HepG2 (cell line): ENCODE measurements around the gene VPS25. TPM values are rescaled to one million over a fixed set of nuclear protein-coding genes. Genes with fewer than 3 reads are reported as not detected.

Experiments
- DBP ChIP-seq: sonication (generic); formaldehyde crosslinking; IDR thresholded peaks from 2 replicates; pipeline ENCODE4 v1.4.0; 2020; ENCODE audit warnings: missing genetic modification reagents; ENCODE audit errors: not compliant biosample characterization
- FOXC1 ChIP-seq: sonication (generic); formaldehyde crosslinking; IDR thresholded peaks from 2 replicates; pipeline ENCODE4 v1.8.0; 2022; ENCODE audit warnings: mild to moderate bottlenecking, missing genetic modification reagents, borderline replicate concordance
- GABPB1 ChIP-seq: IDR thresholded peaks from 2 replicates; pipeline ENCODE4 v1.6.1; 2016; ENCODE audit warnings: mild to moderate bottlenecking, missing genetic modification reagents, moderate library complexity, missing compliant biosample characterization
- HMG20B ChIP-seq: conservative IDR thresholded peaks from 2 replicates; pipeline ENCODE4 v1.6.1; 2016; ENCODE audit warnings: missing genetic modification reagents, missing compliant biosample characterization
- HNRNPLL ChIP-seq: fragments of 200-400 bp; formaldehyde crosslinking; IDR thresholded peaks from 2 replicates; pipeline ENCODE4 v1.6.1; 2017; ENCODE audit warnings: mild to moderate bottlenecking, low read depth, low read length; ENCODE audit not compliant: poor library complexity, severe bottlenecking
- IRF9 ChIP-seq: sonication (generic); formaldehyde crosslinking; IDR thresholded peaks from 2 replicates; pipeline ENCODE4 v1.8.0; 2022; ENCODE audit warnings: missing genetic modification reagents, mild to moderate bottlenecking, borderline replicate concordance
- KDM5B ChIP-seq: sonication (generic); formaldehyde crosslinking; IDR thresholded peaks from 2 replicates; pipeline ENCODE4 v1.4.0; 2020; ENCODE audit warnings: missing genetic modification reagents, mild to moderate bottlenecking, borderline replicate concordance
- KMT2A ChIP-seq: sonication (generic); formaldehyde crosslinking; IDR thresholded peaks from 2 replicates; pipeline ENCODE4 v1.4.0; 2020; ENCODE audit warnings: missing genetic modification reagents
- MED8 ChIP-seq: sonication (generic); formaldehyde crosslinking; IDR thresholded peaks from 2 replicates; pipeline ENCODE4 v1.8.1; 2023; ENCODE audit warnings: mild to moderate bottlenecking, missing genetic modification reagents; ENCODE audit not compliant: insufficient replicate concordance
- MNT ChIP-seq: fragments of 450-650 bp; IDR thresholded peaks from 2 replicates; pipeline ENCODE4 v1.6.1; 2016
- PRMT3 ChIP-seq: sonication (generic); formaldehyde crosslinking; IDR thresholded peaks from 2 replicates; pipeline ENCODE4 v1.8.1; 2022; ENCODE audit warnings: low read depth, mild to moderate bottlenecking, moderate library complexity, missing genetic modification reagents, borderline replicate concordance
- SMAD9 ChIP-seq: sonication (generic); formaldehyde crosslinking; IDR thresholded peaks from 2 replicates; pipeline ENCODE4 v1.5.1; 2020; ENCODE audit warnings: mild to moderate bottlenecking, missing genetic modification reagents
- SOX5 ChIP-seq: IDR thresholded peaks from 2 replicates; pipeline ENCODE4 v1.6.1; 2016; ENCODE audit warnings: borderline replicate concordance
- SP140L ChIP-seq: sonication (generic); formaldehyde crosslinking; IDR thresholded peaks from 2 replicates; pipeline ENCODE4 v1.4.0; 2020; ENCODE audit warnings: missing genetic modification reagents, borderline replicate concordance
- STAG1 ChIP-seq: sonication (generic); formaldehyde crosslinking; IDR thresholded peaks from 2 replicates; pipeline ENCODE4 v1.4.0; 2020; ENCODE audit warnings: missing genetic modification reagents
- TFDP1 ChIP-seq: IDR thresholded peaks from 2 replicates; pipeline ENCODE4 v1.6.1; 2016; ENCODE audit warnings: missing compliant biosample characterization, missing genetic modification reagents, borderline replicate concordance
- THYN1 ChIP-seq: sonication (generic); formaldehyde crosslinking; IDR thresholded peaks from 2 replicates; pipeline ENCODE4 v1.8.1; 2023; ENCODE audit warnings: low read depth, mild to moderate bottlenecking, moderate library complexity, missing genetic modification reagents, borderline replicate concordance
- TRIM22 ChIP-seq: fragments of 450-650 bp; IDR thresholded peaks from 2 replicates; pipeline ENCODE4 v1.6.1; 2017
- ZNF337 ChIP-seq: sonication (generic); formaldehyde crosslinking; IDR thresholded peaks from 2 replicates; pipeline ENCODE4 v1.5.1; 2020; ENCODE audit warnings: missing genetic modification reagents, low read depth, mild to moderate bottlenecking, borderline replicate concordance
- ZNF431 ChIP-seq: sonication (generic); formaldehyde crosslinking; IDR thresholded peaks from 2 replicates; pipeline ENCODE4 v1.9.0; 2022; ENCODE audit warnings: missing genetic modification reagents, low read depth, mild to moderate bottlenecking, borderline replicate concordance
- ZNF563 ChIP-seq: sonication (generic); formaldehyde crosslinking; IDR thresholded peaks from 2 replicates; pipeline ENCODE4 v1.8.0; 2022; ENCODE audit warnings: mild to moderate bottlenecking, moderate library complexity, missing genetic modification reagents
- ZNF619 ChIP-seq: sonication (generic); formaldehyde crosslinking; IDR thresholded peaks from 2 replicates; pipeline ENCODE4 v1.4.0; 2020; ENCODE audit warnings: mild to moderate bottlenecking, missing genetic modification reagents
- ZNF768 ChIP-seq: sonication (generic); formaldehyde crosslinking; IDR thresholded peaks from 2 replicates; pipeline ENCODE4 v1.4.0; 2020; ENCODE audit warnings: missing genetic modification reagents
- polyA plus RNA-seq, 8 experiments: library from polyadenylated mRNA; depleted of rRNA in 3 of 8; stranded (reverse) in 7 of 8; unstranded in 1 of 8; fragments of >200 nt; fragmentation: Illumina TruSeq in 4 of 8; extraction: Trizol in 4 of 8; gene quantifications; 2 replicates each; pipeline versions ENCODE4 v1.2.1 to v1.2.3, GENCODE V29; 2011 to 2016; ENCODE audit warnings: low read depth in 4 of 8, missing spikeins in 1 of 8, mixed read lengths in 1 of 8; ENCODE audit not compliant: insufficient read depth in 1 of 8
- total RNA-seq, 5 experiments: library from RNA; depleted of rRNA; stranded (reverse); fragments of >200 nt; fragmentation: Illumina TruSeq; extraction: Trizol; gene quantifications; 2 replicates each; pipeline ENCODE4 v1.2.3, GENCODE V29; 2016; ENCODE audit warnings: low read depth in 1 of 5

VPS25 gene
- total and polyA plus RNA-seq, 2 of the 13 experiments (the other 11 are each of a cell fraction or from before 2014, with no cell fraction given): 161 to 249 TPM

- TF ChIP-seq TRIM22 (no peak), ZNF563 (peak; percentile 85), HMG20B (no peak), ZNF619 (CRISPR knock-in tag) (no peak), FOXC1 (CRISPR knock-in tag) (no peak), GABPB1 (CRISPR knock-in tag) (no peak; the same call in 1 of the 2 replicates), SOX5 (no peak), THYN1 (CRISPR knock-in tag) (no peak), HNRNPLL (peak; percentile 23), SMAD9 (CRISPR knock-in tag) (no peak), MED8 (CRISPR knock-in tag) (no peak), PRMT3 (no peak), SP140L (CRISPR knock-in tag) (no peak), STAG1 (no peak), ZNF337 (CRISPR knock-in tag) (0 out of 2 replicates have a peak, but pooled peaks have one; percentile 28), MNT (no peak), IRF9 (CRISPR knock-in tag) (no peak), ZNF768 (CRISPR knock-in tag) (peak; percentile 17; the same call in 1 of the 2 replicates), ZNF431 (CRISPR knock-in tag) (no peak), KMT2A (CRISPR knock-in tag) (0 out of 2 replicates have a peak, but pooled peaks have one; percentile 27), KDM5B (CRISPR knock-in tag) (0 out of 2 replicates have a peak, but pooled peaks have one; percentile 41), TFDP1 (CRISPR knock-in tag) (peak; percentile 61; the same call in 1 of the 2 replicates), DBP (no peak)
Measured at GRCh38 chr17:42760652-42761581, 12.3 kb upstream of the VPS25 start, which contains the start of gene RAMP2 (continued).
